HG03378 (cell line): ENCODE results near the gene PCDHGA11.
"Not testable (repeated sequence)": the region's sequence is repeated elsewhere in the genome, so short reads cannot be mapped to it uniquely, and the experiment has no call there.

ENCODE experiments used
- ATAC-seq: cut with Tn5 transposase; IDR thresholded peaks from one replicate; pipeline ENCODE4 v1.9.1; 2021; ENCODE audit warnings: mild to moderate bottlenecking, moderate library complexity; ENCODE audit not compliant: unreplicated experiment

PCDHGA11 gene

GRCh38 chr5:141420855-141421488 is at the start of gene PCDHGA11:
Gene PCDHGA11 (plus strand): TSS chr5:141421051. CDS start chr5:141421228, 177 bp downstream.
- ATAC-seq = peak; percentile 50

GRCh38 chr5:141371572-141372475 is 49.0 kb upstream of the PCDHGA11 start:
- ATAC-seq = no peak

- ATAC-seq = no peak
These were observed 47.1 kb upstream of the PCDHGA11 start, which contains the start of gene PCDHGA6 for GRCh38 chr5:141373673-141374317. Gene PCDHGA6 (plus strand): TSS chr5:141373891. CDS start chr5:141374084, 193 bp downstream.

DNA sequence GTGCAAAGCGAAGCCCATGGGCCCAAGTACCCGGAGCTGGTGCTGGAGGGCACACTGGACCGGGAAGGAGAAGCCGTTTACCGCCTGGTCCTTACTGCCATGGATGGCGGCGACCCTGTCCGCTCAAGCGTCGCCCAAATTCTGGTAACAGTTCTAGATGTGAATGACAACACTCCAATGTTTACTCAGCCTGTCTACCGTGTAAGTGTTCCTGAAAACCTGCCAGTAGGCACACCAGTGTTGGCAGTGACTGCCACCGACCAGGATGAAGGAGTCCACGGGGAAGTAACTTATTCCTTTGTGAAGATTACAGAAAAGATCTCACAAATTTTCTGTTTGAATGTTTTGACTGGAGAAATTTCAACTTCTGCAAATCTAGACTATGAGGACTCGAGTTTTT is 46.2 kb upstream of the PCDHGA11 start:
- no peak for ATAC-seq

GRCh38 chr5:141375444-141376155 is 45.3 kb upstream of the PCDHGA11 start:
- not testable (repeated sequence) for ATAC-seq

- ATAC-seq = no peak
These were observed 38.2 kb upstream of the PCDHGA11 start, which contains the start of gene PCDHGA7 for GRCh38 chr5:141382469-141383294. Gene PCDHGA7 (plus strand): TSS chr5:141382742. CDS start chr5:141382900, 158 bp downstream.

GRCh38 chr5:141383345-141383744 is 37.5 kb upstream of the PCDHGA11 start:
- ATAC-seq = no peak

DNA sequence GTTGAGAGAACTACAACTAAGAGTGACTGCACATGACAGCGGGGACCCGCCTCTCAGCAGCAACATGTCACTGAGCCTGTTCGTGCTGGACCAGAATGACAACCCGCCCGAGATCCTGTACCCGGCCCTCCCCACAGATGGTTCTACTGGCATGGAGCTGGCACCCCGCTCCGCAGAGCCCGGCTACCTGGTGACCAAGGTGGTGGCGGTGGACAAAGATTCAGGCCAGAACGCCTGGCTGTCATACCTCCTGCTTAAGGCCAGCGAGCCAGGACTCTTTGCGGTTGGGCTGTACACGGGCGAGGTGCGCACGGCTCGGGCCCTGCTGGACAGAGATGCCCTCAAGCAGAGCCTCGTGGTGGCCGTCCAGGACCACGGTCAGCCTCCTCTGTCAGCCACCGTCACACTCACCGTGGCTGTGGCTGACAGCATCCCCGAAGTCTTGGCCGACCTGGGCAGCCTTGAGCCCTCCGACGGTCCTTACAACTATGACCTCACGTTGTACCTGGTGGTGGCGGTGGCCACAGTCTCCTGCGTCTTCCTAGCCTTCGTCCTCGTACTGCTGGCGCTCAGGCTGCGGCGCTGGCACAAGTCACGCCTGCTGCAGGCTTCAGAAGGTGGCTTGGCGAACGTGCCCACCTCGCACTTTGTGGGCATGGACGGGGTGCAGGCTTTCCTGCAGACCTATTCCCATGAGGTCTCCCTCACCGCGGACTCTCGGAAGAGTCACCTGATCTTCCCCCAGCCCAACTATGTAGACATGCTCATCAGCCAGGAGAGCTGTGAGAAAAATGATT is 36.2 kb upstream of the PCDHGA11 start:
- no peak for ATAC-seq

DNA sequence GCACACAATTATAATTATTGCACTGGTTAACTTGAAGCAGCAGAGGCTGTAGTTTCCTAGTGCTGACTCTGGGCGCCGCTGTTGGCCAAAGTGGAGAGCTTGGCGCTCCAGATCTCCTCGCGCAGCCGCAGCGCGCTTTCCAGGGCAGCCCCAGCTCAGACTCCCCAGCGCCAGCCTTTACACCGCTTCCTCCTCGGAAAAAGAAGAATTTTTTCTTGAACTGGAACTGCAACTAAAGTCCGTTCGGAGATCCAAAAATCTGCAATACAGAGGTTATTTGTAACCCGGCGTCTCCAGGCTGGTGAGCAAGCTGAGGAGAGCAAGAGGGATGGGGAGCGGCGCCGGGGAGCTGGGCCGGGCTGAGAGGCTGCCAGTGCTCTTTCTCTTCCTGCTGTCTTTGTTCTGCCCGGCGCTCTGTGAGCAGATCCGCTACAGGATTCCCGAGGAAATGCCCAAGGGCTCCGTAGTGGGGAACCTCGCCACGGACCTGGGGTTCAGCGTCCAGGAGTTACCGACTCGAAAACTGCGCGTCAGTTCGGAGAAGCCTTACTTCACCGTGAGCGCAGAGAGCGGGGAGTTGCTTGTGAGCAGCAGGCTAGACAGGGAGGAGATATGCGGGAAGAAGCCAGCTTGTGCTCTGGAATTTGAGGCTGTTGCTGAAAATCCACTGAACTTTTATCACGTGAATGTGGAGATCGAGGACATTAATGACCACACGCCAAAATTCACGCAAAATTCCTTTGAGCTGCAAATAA is 33.1 kb upstream of the PCDHGA11 start, which contains the start of gene PCDHGB4:
Gene PCDHGB4, plus strand, starts transcription at position 142 of the 755 bp plus-strand sequence. Its CDS starts 187 bp downstream, at position 329.
- ATAC-seq = peak; percentile 54

GRCh38 chr5:141388661-141389060 is 32.2 kb upstream of the PCDHGA11 start:
- no peak for ATAC-seq

GRCh38 chr5:141389153-141390042 is 31.5 kb upstream of the PCDHGA11 start:
- ATAC-seq = no peak

DNA sequence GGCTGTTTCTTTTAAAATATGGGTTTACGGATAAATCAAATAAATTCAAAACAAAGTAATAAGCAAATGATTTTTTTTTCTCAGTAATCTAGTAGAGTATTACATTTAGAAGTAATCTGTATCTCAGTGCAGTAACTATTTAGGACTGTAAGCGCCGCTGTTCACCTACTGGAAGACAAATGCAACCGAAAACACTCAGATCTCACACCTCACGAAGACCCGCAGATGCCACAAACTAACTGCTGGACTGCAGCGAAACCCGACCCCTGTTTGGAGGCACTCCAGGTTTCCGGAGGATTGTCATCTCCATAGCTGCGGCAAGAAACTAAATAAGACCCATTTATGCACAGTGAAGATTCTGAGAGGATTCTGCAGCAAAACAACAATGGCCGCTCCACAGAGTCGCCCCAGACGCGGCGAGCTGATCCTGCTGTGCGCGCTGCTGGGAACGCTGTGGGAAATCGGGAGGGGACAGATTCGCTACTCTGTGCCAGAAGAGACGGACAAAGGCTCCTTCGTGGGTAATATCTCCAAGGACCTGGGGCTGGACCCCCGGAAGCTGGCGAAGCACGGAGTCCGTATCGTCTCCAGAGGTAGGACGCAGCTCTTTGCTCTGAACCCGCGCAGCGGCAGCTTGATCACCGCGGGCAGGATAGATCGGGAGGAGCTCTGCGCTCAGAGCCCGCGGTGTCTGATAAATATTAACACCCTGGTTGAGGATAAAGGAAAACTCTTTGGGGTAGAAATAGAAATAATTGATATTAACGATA is 28.2 kb upstream of the PCDHGA11 start, which contains the start of gene PCDHGA8:
Gene PCDHGA8, plus strand, starts transcription at position 205 of the 770 bp plus-strand sequence. Its CDS starts 181 bp downstream, at position 386.
- ATAC-seq = no peak

DNA sequence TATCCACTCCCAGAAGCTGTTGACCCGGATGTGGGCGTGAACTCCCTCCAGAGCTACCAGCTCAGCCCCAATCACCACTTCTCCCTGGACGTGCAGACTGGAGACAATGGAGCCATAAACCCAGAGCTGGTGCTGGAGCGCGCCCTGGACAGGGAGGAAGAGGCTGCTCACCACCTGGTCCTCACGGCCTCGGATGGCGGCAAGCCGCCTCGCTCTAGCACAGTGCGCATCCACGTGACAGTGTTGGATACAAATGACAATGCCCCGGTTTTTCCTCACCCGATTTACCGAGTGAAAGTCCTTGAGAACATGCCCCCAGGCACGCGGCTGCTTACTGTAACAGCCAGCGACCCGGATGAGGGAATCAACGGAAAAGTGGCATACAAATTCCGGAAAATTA is 27.6 kb upstream of the PCDHGA11 start:
- no peak for ATAC-seq

GRCh38 chr5:141394401-141395187 is 26.3 kb upstream of the PCDHGA11 start:
- not testable (repeated sequence) for ATAC-seq

- peak; percentile 93 for ATAC-seq
These were observed 22.9 kb upstream of the PCDHGA11 start, which contains the start of gene PCDHGB5 for GRCh38 chr5:141397756-141398551. Gene PCDHGB5 (plus strand): TSS chr5:141397947. CDS start chr5:141398128, 181 bp downstream.
